Measurements from ENCODE around the gene SLC20A1. TPM values are rescaled to one million over a fixed set of nuclear protein-coding genes. Genes with fewer than 3 reads are reported as not detected.

The SLC20A1 gene
- 21.8 TPM for polyA plus RNA-seq (2012; ENCODE audit: low read depth, missing spikeins)

- FAIRE-seq (peak; percentile 98), DNase-seq (ENCODE audit: insufficient read length, low spot score) (peak; percentile 97)
- TF ChIP-seq TAF1 (IDR thresholded peaks at IDR 0.05; ENCODE audit: low read depth, low read length) (peak; percentile 80), POLR2AphosphoS5 (IDR thresholded peaks at IDR 0.05; ENCODE audit: low read depth, low read length) (peak; percentile 98), POLR2A (IDR thresholded peaks at IDR 0.05; ENCODE audit: low read depth, low read length) (peak; percentile 98), POU2F2 (IDR thresholded peaks at IDR 0.05; ENCODE audit: low read depth, low read length) (peak; percentile 62; the same call in 1 of the 2 replicates), SPI1 (IDR thresholded peaks at IDR 0.05; ENCODE audit: low read depth, low read length) (no peak), PAX5 (IDR thresholded peaks at IDR 0.05; ENCODE audit: insufficient read depth, low read length, severe bottlenecking) (no peak)
Observed at GRCh38 chr2:112645310-112646101, at the start of gene SLC20A1. Gene SLC20A1, plus strand, starts transcription at chr2:112645939. Its CDS starts 890 bp downstream, at chr2:112646829.

- DNase-seq (ENCODE audit: insufficient read length, low spot score) (no peak), FAIRE-seq (no peak)
- TF ChIP-seq POLR2A (IDR thresholded peaks at IDR 0.05; ENCODE audit: low read depth, low read length) (no peak), PAX5 (IDR thresholded peaks at IDR 0.05; ENCODE audit: insufficient read depth, low read length, severe bottlenecking) (no peak), SPI1 (IDR thresholded peaks at IDR 0.05; ENCODE audit: low read depth, low read length) (no peak), POLR2AphosphoS5 (IDR thresholded peaks at IDR 0.05; ENCODE audit: low read depth, low read length) (no peak), POU2F2 (IDR thresholded peaks at IDR 0.05; ENCODE audit: low read depth, low read length) (no peak)
Observed at GRCh38 chr2:112597537-112598322, 48.0 kb upstream of the SLC20A1 start.

- TF ChIP-seq POLR2AphosphoS5 (IDR thresholded peaks at IDR 0.05; ENCODE audit: low read depth, low read length) (no peak), TAF1 (IDR thresholded peaks at IDR 0.05; ENCODE audit: low read depth, low read length) (no peak), SPI1 (IDR thresholded peaks at IDR 0.05; ENCODE audit: low read depth, low read length) (no peak), PAX5 (IDR thresholded peaks at IDR 0.05; ENCODE audit: insufficient read depth, low read length, severe bottlenecking) (no peak), POU2F2 (IDR thresholded peaks at IDR 0.05; ENCODE audit: low read depth, low read length) (no peak), POLR2A (IDR thresholded peaks at IDR 0.05; ENCODE audit: low read depth, low read length) (no peak)
- DNase-seq (ENCODE audit: insufficient read length, low spot score) (no peak), FAIRE-seq (no peak)
Observed at GRCh38 chr2:112600634-112601033, 45.1 kb upstream of the SLC20A1 start.

- FAIRE-seq (no peak), DNase-seq (ENCODE audit: insufficient read length, low spot score) (no peak)
- no peak for TF ChIP-seq PAX5 (IDR thresholded peaks at IDR 0.05; ENCODE audit: insufficient read depth, low read length, severe bottlenecking)
- TF ChIP-seq POU2F2 (IDR thresholded peaks at IDR 0.05; ENCODE audit: low read depth, low read length), result no peak
- TF ChIP-seq POLR2A (IDR thresholded peaks at IDR 0.05; ENCODE audit: low read depth, low read length), result no peak
- no peak for TF ChIP-seq POLR2AphosphoS5 (IDR thresholded peaks at IDR 0.05; ENCODE audit: low read depth, low read length)
- TF ChIP-seq SPI1 (IDR thresholded peaks at IDR 0.05; ENCODE audit: low read depth, low read length), result no peak
- TF ChIP-seq TAF1 (IDR thresholded peaks at IDR 0.05; ENCODE audit: low read depth, low read length), result no peak
Observed at GRCh38 chr2:112601754-112602153, 44.0 kb upstream of the SLC20A1 start.

- TF ChIP-seq POU2F2 (IDR thresholded peaks at IDR 0.05; ENCODE audit: low read depth, low read length) (no peak), POLR2A (IDR thresholded peaks at IDR 0.05; ENCODE audit: low read depth, low read length) (no peak), SPI1 (IDR thresholded peaks at IDR 0.05; ENCODE audit: low read depth, low read length) (no peak), POLR2AphosphoS5 (IDR thresholded peaks at IDR 0.05; ENCODE audit: low read depth, low read length) (no peak), TAF1 (IDR thresholded peaks at IDR 0.05; ENCODE audit: low read depth, low read length) (no peak), PAX5 (IDR thresholded peaks at IDR 0.05; ENCODE audit: insufficient read depth, low read length, severe bottlenecking) (no peak)
- FAIRE-seq (no peak), DNase-seq (ENCODE audit: insufficient read length, low spot score) (no peak)
Observed at GRCh38 chr2:112602917-112603316, 42.8 kb upstream of the SLC20A1 start.

- FAIRE-seq, result no peak
- TF ChIP-seq TAF1 (IDR thresholded peaks at IDR 0.05; ENCODE audit: low read depth, low read length), result no peak
- no peak for TF ChIP-seq POU2F2 (IDR thresholded peaks at IDR 0.05; ENCODE audit: low read depth, low read length)
- TF ChIP-seq PAX5 (IDR thresholded peaks at IDR 0.05; ENCODE audit: insufficient read depth, low read length, severe bottlenecking), result no peak
- no peak for TF ChIP-seq POLR2A (IDR thresholded peaks at IDR 0.05; ENCODE audit: low read depth, low read length)
- no peak for TF ChIP-seq POLR2AphosphoS5 (IDR thresholded peaks at IDR 0.05; ENCODE audit: low read depth, low read length)
- no peak for TF ChIP-seq SPI1 (IDR thresholded peaks at IDR 0.05; ENCODE audit: low read depth, low read length)
Observed at GRCh38 chr2:112603731-112604130, 42.0 kb upstream of the SLC20A1 start.

GRCh38 chr2:112604952-112605351 is 40.8 kb upstream of the SLC20A1 start:
- DNase-seq (ENCODE audit: insufficient read length, low spot score) (no peak), FAIRE-seq (no peak)
- TF ChIP-seq SPI1 (IDR thresholded peaks at IDR 0.05; ENCODE audit: low read depth, low read length), result no peak
- TF ChIP-seq PAX5 (IDR thresholded peaks at IDR 0.05; ENCODE audit: insufficient read depth, low read length, severe bottlenecking), result no peak
- no peak for TF ChIP-seq POU2F2 (IDR thresholded peaks at IDR 0.05; ENCODE audit: low read depth, low read length)
- TF ChIP-seq TAF1 (IDR thresholded peaks at IDR 0.05; ENCODE audit: low read depth, low read length), result no peak
- no peak for TF ChIP-seq POLR2AphosphoS5 (IDR thresholded peaks at IDR 0.05; ENCODE audit: low read depth, low read length)
- TF ChIP-seq POLR2A (IDR thresholded peaks at IDR 0.05; ENCODE audit: low read depth, low read length), result no peak

More at GRCh38 chr2:112603731-112604130, 42.0 kb upstream of the SLC20A1 start:
- no peak for DNase-seq (ENCODE audit: insufficient read length, low spot score)

GRCh38 chr2:112605926-112606325 is 39.8 kb upstream of the SLC20A1 start:
- FAIRE-seq (no peak), DNase-seq (ENCODE audit: insufficient read length, low spot score) (no peak)
- TF ChIP-seq POU2F2 (IDR thresholded peaks at IDR 0.05; ENCODE audit: low read depth, low read length), result no peak
- TF ChIP-seq SPI1 (IDR thresholded peaks at IDR 0.05; ENCODE audit: low read depth, low read length), result no peak
- no peak for TF ChIP-seq POLR2A (IDR thresholded peaks at IDR 0.05; ENCODE audit: low read depth, low read length)
- no peak for TF ChIP-seq PAX5 (IDR thresholded peaks at IDR 0.05; ENCODE audit: insufficient read depth, low read length, severe bottlenecking)
- no peak for TF ChIP-seq POLR2AphosphoS5 (IDR thresholded peaks at IDR 0.05; ENCODE audit: low read depth, low read length)
- TF ChIP-seq TAF1 (IDR thresholded peaks at IDR 0.05; ENCODE audit: low read depth, low read length), result no peak

GRCh38 chr2:112606547-112606946 is 39.2 kb upstream of the SLC20A1 start:
- TF ChIP-seq PAX5 (IDR thresholded peaks at IDR 0.05; ENCODE audit: insufficient read depth, low read length, severe bottlenecking) (no peak), TAF1 (IDR thresholded peaks at IDR 0.05; ENCODE audit: low read depth, low read length) (no peak), SPI1 (IDR thresholded peaks at IDR 0.05; ENCODE audit: low read depth, low read length) (no peak), POU2F2 (IDR thresholded peaks at IDR 0.05; ENCODE audit: low read depth, low read length) (no peak), POLR2AphosphoS5 (IDR thresholded peaks at IDR 0.05; ENCODE audit: low read depth, low read length) (no peak), POLR2A (IDR thresholded peaks at IDR 0.05; ENCODE audit: low read depth, low read length) (no peak)
- FAIRE-seq (no peak), DNase-seq (ENCODE audit: insufficient read length, low spot score) (no peak)

Data from GM12891 (cell line).